Skeletal muscle cell (primary cell): ENCODE data around the gene LCN12.
A peak's percentile ranks its signal among the peaks of the same experiment; 100 is the strongest.

Experiments used
- DNase-seq: peaks from one replicate; pipeline ENCODE4 v3.0.0-alpha.2; 2010; ENCODE audit warnings: low read depth
- H3K4me3 ChIP-seq: 2 replicates; pipeline ENCODE4 v1.5.1; 2011; ENCODE audit warnings: low read depth, mild to moderate bottlenecking, control low read depth, low read length, moderate library complexity

The LCN12 gene

GRCh38 chr9:136981588-136982231 lies 29.6 kb downstream of the LCN12 start:
- DNase-seq = no peak
- H3K4me3 ChIP-seq = no peak overlapping the region

GRCh38 chr9:136982232-136983051 lies 30.4 kb downstream of the LCN12 start, which contains the start of gene LCNL1:
Gene LCNL1 (plus strand): TSS chr9:136982993. CDS start chr9:136983587, 594 bp downstream.
- no peak for DNase-seq
- H3K4me3 ChIP-seq = no peak within 1 kb of the TSS

GRCh38 chr9:136983167-136983566 lies 31.1 kb downstream of the LCN12 start:
- DNase-seq = no peak

GRCh38 chr9:136983656-136984314 lies 31.7 kb downstream of the LCN12 start:
- no peak for DNase-seq
- H3K4me3 ChIP-seq = no peak overlapping the region

More at GRCh38 chr9:136983167-136983566, 31.1 kb downstream of the LCN12 start:
- no peak overlapping the region for H3K4me3 ChIP-seq

DNA sequence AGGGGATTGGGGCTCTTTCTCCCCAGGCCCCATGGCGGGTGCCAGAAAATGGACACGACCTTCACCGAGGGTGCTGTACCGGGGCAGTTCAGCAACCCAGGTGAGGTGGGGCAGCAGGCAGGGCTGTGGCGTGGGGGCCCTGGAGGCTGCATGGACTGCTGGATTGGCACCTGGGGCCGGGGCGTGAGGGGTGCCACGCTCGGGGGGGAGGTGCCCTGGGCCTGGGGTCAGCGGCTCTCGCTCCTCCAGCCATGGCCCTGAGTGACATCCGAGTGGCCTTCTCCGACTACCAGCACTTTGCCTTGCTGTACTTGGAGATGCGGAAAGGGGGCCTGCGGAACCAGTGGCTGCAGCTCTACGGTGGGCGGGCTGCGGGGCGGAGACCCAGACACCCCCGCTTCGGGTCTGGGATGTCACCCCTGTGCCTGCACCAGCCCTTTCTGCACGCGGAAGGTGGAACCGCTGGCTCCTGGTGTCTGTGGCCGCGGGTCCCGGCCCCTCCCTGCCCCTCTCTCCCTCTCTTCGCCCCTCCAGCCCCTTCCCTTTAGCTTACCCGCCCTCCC lies 32.5 kb downstream of the LCN12 start:
- no peak for DNase-seq
- no peak overlapping the region for H3K4me3 ChIP-seq

DNA sequence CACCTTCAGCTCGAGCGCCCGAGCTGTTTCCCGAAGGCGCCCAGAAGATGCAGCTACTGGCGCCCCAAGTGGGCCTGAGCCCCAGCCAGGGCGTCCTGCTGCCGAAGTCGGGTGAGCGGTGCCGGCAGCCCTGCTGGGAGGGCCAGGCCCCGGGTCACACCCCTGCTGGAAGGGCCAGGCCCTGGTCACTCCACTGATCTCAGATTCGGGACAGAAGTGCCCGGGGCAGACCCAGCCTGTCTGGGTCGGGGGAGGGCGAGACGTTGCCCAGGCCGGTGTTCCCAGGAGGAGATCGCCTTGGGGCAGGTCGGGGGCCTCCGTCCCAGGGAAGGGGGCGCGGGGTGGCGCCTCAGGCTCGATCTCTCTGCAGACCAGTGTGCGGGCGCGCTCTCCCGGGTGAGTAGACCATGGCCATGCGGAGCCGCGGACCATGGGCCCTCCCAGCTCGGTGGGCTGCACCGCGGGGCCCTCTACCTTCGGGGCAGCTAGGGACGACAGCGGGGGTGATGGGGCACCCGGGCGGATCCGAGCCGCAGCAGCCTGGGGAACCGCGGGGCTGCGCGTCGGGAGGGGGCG lies 33.0 kb downstream of the LCN12 start:
- DNase-seq = no peak
- no peak overlapping the region for H3K4me3 ChIP-seq

- no peak overlapping the region for H3K4me3 ChIP-seq
- no peak for DNase-seq
Measured at GRCh38 chr9:136985853-136986252, 33.8 kb downstream of the LCN12 start.

GRCh38 chr9:136988872-136989271 lies 36.8 kb downstream of the LCN12 start:
- DNase-seq = no peak
- no peak overlapping the region for H3K4me3 ChIP-seq

DNA sequence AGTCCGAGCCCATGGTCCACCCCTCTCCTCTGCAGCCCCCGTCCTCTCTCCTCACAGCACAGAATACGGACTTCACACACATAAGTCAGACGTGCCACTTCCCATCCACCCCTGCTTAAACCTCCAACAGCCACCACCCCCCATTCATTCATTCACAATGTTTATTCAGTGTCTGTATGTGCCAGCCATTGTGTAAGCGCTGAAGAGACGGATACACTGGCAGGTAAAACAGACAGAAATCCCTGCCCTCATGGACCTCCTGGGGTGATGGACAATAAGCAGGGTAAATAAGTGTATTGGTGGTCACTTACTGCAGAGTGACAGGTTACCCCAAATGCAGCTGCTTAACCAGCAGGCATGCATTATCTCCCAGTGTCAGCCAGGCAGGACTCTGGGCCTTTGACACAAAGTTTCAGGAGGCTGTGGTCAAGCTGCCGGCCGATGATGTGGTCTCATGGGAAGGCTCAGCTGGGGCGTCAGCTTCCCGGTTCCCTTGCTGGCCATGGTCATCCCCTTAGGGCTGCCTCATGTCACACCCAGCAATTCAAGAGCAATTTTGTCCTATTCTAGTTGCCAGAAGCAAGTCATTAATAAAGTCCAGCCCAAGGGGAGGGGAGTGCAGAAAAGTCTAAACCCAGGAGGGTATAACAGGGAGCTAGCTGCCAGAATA lies 38.3 kb downstream of the LCN12 start:
- DNase-seq = no peak
- H3K4me3 ChIP-seq = no peak overlapping the region

DNA sequence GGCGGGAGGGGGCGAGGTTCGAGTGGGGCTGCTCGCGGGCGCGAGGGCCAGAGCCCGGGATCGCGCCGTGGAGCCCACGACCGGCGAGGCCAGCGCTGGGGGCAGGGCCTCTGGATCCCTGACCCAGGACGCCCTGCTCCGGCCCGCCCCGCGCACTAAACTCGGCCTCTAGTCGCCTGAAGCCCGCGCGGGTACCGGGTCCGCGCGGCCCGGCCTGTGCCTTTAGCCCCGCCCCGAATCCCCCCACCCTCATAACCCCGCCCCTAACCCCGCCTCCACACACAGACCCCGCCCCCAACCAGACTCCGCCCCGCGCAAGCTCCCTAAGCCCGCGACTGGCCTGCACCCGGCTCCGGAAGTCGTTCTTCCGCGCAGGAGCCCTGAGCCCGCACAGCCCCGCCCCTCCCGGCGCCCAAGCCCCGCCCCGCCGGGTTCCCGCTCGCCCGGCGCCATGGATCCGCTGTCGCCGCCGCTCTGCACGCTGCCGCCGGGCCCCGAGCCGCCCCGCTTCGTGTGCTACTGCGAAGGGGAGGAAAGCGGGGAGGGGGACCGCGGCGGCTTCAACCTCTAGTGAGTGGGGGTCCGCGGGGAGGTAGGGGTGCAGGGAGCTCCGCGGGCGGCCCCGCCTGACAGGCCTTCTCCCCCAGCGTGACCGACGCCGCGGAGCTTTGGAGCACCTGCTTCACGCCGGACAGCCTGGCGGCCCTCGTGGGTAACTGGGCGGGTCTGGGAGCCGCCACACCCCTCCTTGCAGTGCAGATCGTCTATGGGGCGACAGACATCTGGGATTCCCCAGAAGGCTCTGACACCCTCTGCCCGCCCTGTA lies 40.1 kb downstream of the LCN12 start, which contains the start of gene PAXX:
TSS of gene PAXX (plus strand) at position 430 of the 826 bp plus-strand sequence. CDS start at position 452, 22 bp downstream.
- H3K4me3 ChIP-seq = peak within 1 kb of the TSS; percentile 75
- peak; percentile 51 for DNase-seq

DNA sequence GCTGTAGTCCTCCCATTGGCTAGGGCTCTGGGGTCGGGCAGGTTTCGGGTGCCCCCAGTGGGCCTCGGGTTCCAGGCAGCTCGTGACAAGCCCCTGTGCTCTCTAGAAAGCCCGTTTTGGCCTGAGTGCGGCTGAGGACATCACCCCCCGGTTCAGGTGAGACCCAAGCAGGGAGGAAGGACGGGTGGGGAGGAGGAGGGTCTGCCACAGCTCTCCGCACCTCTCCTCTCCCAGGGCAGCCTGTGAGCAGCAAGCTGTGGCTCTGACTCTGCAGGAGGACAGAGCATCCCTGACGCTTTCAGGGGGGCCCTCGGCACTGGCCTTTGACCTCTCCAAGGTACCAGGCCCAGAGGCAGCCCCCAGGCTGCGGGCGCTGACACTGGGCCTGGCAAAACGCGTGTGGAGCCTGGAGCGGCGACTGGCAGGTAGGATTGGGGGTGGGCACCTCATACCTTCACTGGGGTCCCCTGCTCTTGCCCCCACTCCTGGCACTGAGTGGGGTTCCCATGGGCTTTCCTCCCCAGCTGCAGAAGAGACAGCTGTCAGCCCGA lies 40.8 kb downstream of the LCN12 start:
- no peak for DNase-seq
- peak overlapping the region; percentile 75 for H3K4me3 ChIP-seq

- DNase-seq = no peak
- no peak overlapping the region for H3K4me3 ChIP-seq
Measured at GRCh38 chr9:136994180-136994887, 42.3 kb downstream of the LCN12 start.

DNA sequence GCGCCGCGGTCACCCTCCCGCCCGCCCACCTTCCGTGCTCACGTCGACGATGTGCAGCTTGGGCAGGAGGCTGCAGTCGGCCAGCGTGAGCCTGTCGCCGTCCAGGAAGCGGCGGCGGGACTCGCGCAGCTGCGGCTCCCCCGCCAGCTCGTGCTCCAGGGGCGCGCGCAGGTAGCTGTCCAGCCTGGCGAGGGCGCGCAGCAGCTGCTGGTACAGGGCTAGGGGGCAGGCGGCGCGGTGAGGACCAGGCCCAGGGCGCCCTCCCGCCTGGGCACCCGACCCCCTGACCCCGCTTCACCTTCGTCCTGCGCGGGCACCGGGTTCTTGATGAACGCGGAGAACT lies 42.8 kb downstream of the LCN12 start:
- H3K4me3 ChIP-seq = no peak overlapping the region
- DNase-seq = no peak

DNA sequence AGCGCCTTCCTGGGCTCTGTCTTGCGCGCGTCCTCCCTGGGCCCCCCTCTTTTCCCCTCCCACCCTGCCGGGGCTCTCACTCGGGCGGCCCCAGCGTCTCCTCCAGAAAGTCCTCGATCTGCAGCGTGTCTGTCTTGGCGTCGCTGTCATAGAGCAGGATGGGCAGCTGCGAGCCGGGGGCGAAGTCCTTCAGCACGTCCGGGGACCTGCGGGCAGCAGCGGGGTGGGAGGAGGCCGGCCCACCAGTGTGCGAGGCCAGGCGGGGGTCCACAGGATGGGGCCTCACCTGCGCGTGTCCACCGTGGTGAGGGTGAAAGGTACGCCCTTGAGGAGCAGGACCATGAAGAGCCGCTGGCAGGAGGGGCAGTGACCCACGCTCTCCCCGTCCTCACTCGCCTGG lies 43.3 kb downstream of the LCN12 start:
- no peak overlapping the region for H3K4me3 ChIP-seq
- DNase-seq = no peak

- no peak for DNase-seq
- no peak overlapping the region for H3K4me3 ChIP-seq
Measured at GRCh38 chr9:136995772-136996311, 43.8 kb downstream of the LCN12 start.

DNA sequence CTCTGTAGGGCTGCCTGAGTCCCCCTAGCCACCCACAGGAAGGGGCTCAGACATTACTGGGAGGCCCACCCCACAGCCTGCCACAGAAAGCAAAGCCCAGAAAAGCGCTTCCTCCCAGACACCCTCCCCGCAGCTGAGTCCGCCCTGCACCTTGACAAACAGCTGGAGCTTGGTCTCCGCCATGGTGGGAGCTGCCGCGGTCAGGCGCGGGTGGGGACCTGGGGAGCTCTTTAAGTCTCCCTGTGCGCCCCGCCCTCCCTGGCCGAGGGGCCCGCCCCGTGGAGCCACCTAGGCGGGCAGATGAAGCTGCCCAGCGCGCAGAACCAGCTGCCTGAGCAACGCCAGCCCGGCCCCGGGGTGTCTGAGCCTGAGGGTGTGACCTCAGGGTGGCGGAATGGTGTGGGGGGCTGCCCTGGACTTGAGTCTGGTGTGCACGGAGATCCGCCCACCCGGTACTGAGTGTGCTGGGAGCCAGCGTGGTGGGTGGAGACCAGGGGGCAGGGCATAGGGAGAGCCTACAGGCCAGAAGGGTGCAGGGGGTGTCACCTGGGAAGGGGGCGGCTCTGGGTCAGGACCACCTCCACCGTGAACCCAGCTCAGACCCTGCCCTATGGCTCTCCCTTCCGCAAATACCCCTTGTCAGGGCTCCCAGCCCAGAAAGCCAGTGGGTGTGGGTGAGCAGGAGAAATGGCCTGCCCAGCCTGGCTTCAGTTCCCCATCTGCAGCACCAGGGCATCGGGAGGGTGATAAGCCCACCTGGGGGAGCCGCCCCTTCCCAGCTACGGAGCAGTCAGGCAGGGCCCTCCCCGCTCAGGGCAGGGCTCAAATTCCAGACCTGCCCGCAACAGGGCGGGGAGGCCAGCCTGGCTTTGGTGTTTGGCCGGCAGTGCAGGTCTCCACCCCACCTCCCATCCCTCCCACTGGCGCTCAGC lies 44.6 kb downstream of the LCN12 start, which contains the start of gene CLIC3:
TSS of gene CLIC3 (minus strand) at position 208 of the 932 bp plus-strand sequence. CDS start at position 183, 25 bp downstream.
- DNase-seq = no peak
- H3K4me3 ChIP-seq = no peak within 1 kb of the TSS
